IPS-20b (cell line): Measurements from ENCODE around the gene ADK.
"Not testable (repeated sequence)": the region's sequence is repeated elsewhere in the genome, so short reads cannot be mapped to it uniquely, and the experiment has no call there.

Experiments
- H3K27ac ChIP-seq: one replicate; pipeline ENCODE4 v1.5.1; 2013; ENCODE audit warnings: low read length
- H3K27me3 ChIP-seq: 2 replicates; pipeline ENCODE4 v1.6.1; 2013; ENCODE audit warnings: mild to moderate bottlenecking, low read length, inconsistent platforms; ENCODE audit not compliant: insufficient read depth
- H3K36me3 ChIP-seq: 2 replicates; pipeline ENCODE4 v1.6.1; 2013; ENCODE audit warnings: low read depth, mild to moderate bottlenecking, inconsistent platforms, low read length, moderate library complexity; ENCODE audit not compliant: insufficient read depth
- H3K4me1 ChIP-seq: 2 replicates; pipeline ENCODE4 v1.6.1; 2013; ENCODE audit warnings: mild to moderate bottlenecking, control low read depth, inconsistent platforms, low read length, moderate library complexity; ENCODE audit not compliant: insufficient read depth
- H3K4me3 ChIP-seq: 2 replicates; pipeline ENCODE4 v1.5.1; 2013; ENCODE audit warnings: mild to moderate bottlenecking, low read length, inconsistent platforms
- H3K9ac ChIP-seq: 2 replicates; pipeline ENCODE4 v1.6.1; 2013; ENCODE audit warnings: low read depth, mild to moderate bottlenecking, inconsistent platforms, low read length, moderate library complexity
- H3K9me3 ChIP-seq: 2 replicates; pipeline ENCODE4 v1.6.1; 2013; ENCODE audit warnings: mild to moderate bottlenecking, low read depth, low read length, inconsistent platforms; ENCODE audit not compliant: insufficient read depth

The ADK gene

DNA sequence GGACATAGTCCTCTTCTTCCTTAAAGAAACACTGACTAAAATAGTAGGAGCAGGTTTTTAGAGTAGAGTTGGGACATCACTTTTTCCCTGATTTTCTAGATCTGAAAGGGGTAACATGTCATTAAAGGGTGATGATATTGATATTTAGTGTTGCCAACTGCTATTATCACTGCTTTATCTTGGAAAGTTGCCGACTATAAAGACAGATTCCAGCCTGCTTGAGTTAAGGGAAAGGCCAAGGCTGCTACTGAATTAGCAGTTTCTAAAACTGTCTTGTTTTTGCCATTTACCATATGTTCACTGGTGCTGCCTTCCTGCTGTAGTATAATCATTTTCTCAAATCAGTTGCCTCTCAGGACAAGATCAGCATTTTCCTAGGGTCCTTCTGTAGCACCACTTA, 30.1 kb upstream of the ADK start:
- no peaks in the 10 kb centered on the region for H3K9me3 ChIP-seq
- H3K4me3 ChIP-seq: no peak overlapping the region
- no peaks in the 10 kb centered on the region for H3K27me3 ChIP-seq
- H3K27ac ChIP-seq: no peak overlapping the region
- H3K9ac ChIP-seq: no peak overlapping the region
- H3K36me3 ChIP-seq: peaks cover 98% of the 10 kb centered on the region
- H3K4me1 ChIP-seq: no peaks in the 10 kb centered on the region

DNA sequence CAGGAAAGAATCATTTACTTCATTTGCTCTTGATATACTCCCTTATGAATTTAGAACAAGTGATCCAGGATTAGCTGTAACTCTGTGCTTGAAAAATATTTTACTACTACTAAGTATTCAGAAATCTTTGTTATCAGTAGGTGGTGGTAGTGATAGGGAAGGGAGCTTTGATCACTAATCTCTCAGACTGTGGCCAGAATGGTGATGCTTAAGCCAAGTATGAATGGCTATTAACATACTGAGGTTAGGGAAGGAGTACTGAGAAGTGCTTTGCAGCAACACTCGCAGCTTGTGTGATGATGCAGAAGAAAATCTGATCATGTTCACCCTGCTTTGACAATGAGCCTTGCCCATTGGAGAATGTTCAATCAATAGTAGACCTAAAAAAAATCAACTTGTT, 29.7 kb upstream of the ADK start:
- no peaks in the 10 kb centered on the region for H3K9me3 ChIP-seq
- no peak overlapping the region for H3K9ac ChIP-seq
- no peaks in the 10 kb centered on the region for H3K4me1 ChIP-seq
- H3K27me3 ChIP-seq: no peaks in the 10 kb centered on the region
- H3K27ac ChIP-seq: no peak overlapping the region
- H3K36me3 ChIP-seq: peaks cover 98% of the 10 kb centered on the region
- H3K4me3 ChIP-seq: no peak overlapping the region

DNA sequence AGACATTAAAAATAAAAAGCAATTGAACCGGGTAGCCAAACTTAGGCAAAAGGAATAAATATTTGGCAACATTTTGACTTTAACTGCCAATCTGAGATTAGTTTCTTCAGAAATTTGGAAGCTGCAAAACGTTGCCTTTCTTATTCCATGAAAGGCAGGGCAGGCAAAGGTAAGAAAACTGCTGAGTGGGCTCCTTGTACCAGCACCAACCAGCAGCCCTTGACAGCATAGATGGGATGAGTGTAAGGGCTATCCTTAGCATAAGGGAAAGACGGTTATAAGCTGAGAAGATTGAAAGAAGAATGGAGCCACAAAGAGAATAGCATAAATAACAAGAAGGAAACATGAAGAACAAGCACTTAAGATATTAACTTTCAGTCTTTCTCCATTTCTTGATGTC, 29.0 kb upstream of the ADK start:
- no peaks in the 10 kb centered on the region for H3K4me1 ChIP-seq
- no peak overlapping the region for H3K9ac ChIP-seq
- H3K27ac ChIP-seq: no peak overlapping the region
- peaks cover 95% of the 10 kb centered on the region for H3K36me3 ChIP-seq
- H3K27me3 ChIP-seq: no peaks in the 10 kb centered on the region
- no peak overlapping the region for H3K4me3 ChIP-seq
- H3K9me3 ChIP-seq: no peaks in the 10 kb centered on the region

DNA sequence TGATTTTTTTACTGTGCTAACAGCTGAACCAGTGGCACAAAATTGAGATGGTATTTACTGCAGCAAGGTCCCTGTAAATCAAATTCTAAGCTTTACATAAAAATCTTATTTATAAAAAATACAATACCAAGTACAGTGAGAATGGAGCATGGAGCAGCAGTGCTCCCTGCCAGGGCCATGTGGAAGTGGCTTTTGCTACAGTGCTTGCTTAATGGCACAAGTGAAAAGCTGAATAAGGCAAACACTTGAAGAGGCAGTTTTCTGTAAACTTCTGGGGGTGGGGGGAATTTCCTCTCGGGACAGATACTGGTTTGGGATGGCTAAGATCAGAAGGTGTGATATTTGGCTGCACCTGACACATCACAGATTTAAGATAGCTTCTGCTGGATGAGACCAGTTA, 27.9 kb upstream of the ADK start:
- H3K27me3 ChIP-seq: no peaks in the 10 kb centered on the region
- peaks cover 91% of the 10 kb centered on the region for H3K36me3 ChIP-seq
- H3K4me1 ChIP-seq: no peaks in the 10 kb centered on the region
- H3K9ac ChIP-seq: no peak overlapping the region
- no peak overlapping the region for H3K27ac ChIP-seq
- no peaks in the 10 kb centered on the region for H3K9me3 ChIP-seq
- H3K4me3 ChIP-seq: no peak overlapping the region

DNA sequence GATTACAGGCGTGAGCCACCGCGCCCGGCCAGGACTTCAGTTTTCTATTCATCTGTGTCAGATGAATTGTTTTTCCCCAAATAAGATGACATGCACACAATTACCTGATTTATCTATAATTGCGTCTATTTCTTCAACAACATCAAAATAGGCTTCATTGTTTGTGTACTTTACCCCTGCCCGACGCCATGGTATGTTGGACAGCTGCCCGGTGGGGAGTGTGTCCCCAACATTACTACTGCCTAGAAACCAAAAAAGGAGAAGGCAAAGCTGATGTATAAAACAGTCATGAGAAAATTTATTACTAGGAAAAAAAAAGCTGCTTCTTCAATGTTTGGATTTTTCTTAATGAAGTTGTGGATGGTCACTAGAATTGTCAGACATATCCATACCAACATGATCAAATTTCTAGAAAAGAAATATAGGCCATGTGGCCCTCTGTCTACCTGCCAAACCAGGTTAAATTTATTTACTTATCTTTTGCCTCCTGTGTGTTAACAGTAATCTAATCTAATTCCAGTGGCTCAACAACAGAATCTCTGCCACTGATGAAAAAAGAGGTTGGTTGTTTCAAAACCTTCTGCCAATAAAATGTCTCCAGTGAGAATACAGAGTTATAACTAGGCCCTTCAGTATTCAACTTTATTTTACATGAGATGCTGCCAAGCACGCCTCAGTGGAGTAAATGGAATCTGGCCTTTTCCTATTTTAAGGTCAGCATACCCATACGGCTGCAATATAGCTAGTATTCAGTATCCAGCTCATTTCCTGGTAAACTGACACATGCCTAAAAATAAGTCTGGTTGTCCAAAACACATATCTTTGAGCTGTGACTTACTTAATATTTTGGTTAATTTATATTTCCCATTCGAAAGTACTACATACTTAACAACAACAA, 16.8 kb upstream of the ADK start:
- Histone ChIP-seq H3K4me1 (no peaks in the 10 kb centered on the region), H3K9ac (no peak overlapping the region), H3K4me3 (no peak overlapping the region), H3K9me3 (no peaks in the 10 kb centered on the region), H3K36me3 (peaks cover 85% of the 10 kb centered on the region), H3K27ac (no peak overlapping the region), H3K27me3 (no peaks in the 10 kb centered on the region)

DNA sequence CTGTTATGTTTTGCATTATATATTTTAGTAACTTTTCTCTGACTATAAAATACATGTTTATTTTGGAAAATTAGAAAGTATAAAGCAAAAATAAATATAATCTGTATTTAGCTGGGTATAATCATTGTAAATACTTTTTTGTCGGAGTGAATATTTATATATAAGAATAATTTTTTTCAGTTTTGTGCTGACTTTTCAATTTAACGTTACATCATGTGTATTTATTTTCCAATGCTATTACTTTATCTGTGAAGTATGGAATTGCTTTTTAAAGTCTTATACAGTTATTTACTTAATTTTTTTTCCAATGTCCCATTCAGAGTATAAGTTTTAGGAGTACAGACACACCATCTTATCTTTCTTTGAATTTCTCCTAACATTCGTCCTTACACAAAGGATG, 15.6 kb upstream of the ADK start:
- Histone ChIP-seq H3K4me1 (no peaks in the 10 kb centered on the region), H3K9me3 (no peaks in the 10 kb centered on the region), H3K27me3 (no peaks in the 10 kb centered on the region), H3K4me3 (no peak overlapping the region), H3K9ac (no peak overlapping the region), H3K36me3 (peaks cover 73% of the 10 kb centered on the region), H3K27ac (no peak overlapping the region)

DNA sequence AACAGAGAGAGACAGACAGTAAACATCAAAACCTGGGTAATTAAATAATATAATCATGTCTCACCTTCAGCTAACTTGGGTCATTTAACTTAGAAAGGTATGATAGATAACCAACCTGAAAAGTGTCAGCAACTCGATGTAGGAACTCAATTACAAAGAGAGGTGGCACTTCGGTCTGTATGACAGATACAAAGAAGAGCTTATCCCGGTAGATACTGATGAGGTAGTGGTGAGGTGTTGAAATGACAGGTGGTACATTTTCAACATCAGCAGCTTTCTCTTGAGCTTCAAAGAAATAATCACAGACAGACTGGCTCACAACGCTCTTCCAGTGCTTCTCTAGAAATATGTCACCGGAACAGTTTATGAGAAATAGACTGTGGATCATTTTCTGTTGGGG, 13.0 kb upstream of the ADK start:
- Histone ChIP-seq H3K27ac (no peak overlapping the region), H3K27me3 (no peaks in the 10 kb centered on the region), H3K9me3 (no peaks in the 10 kb centered on the region), H3K36me3 (peaks cover 55% of the 10 kb centered on the region), H3K4me3 (no peak overlapping the region), H3K4me1 (no peaks in the 10 kb centered on the region), H3K9ac (no peak overlapping the region)

DNA sequence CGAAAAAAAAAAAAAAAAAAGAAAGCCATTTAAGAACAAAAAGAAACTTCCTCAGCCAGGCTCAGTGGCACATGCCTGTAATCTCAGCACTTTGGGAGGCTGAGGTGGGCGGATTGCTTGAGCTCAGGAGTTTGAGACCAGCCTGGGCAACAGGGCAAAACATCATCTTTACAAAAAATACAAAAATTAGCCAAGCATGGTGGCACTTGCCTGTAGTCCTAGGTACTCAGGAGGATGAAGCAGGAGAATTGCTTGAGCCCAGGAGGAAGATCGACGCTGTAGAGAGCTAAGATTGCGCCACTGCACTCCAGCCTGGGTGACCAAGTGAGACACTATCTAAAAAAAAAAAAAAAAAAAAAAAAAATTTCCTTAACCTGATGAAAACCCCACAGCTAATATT, 12.4 kb upstream of the ADK start:
- not testable (repeated sequence) for H3K27ac ChIP-seq, H3K4me3 ChIP-seq, H3K9me3 ChIP-seq, H3K9ac ChIP-seq, H3K27me3 ChIP-seq, H3K4me1 ChIP-seq
- peaks cover 49% of the 10 kb centered on the region for H3K36me3 ChIP-seq

DNA sequence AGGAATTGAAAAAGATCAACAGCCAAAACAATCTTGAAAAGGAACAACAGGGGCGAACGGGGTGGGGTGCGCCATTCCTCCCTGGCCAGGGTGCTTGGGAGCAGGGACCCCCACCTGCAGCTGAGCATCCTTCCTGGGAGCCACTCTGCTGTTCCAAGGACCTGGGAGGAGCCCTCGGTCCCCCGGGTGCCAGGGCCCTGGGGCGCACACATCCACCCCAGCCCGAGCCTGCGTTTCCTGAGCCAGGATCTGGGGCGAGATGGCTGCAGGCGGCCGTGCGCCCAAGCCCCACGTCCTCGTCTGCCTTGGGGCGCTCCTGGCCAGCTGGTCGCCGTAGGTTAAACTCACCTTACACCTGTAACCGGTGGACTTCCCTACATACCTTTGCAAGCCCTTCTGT, 11.0 kb upstream of the ADK start:
- no peak overlapping the region for H3K9ac ChIP-seq
- no peaks in the 10 kb centered on the region for H3K27me3 ChIP-seq
- no peaks in the 10 kb centered on the region for H3K9me3 ChIP-seq
- peaks cover 37% of the 10 kb centered on the region for H3K36me3 ChIP-seq
- no peak overlapping the region for H3K27ac ChIP-seq
- no peaks in the 10 kb centered on the region for H3K4me1 ChIP-seq
- H3K4me3 ChIP-seq: no peak overlapping the region

DNA sequence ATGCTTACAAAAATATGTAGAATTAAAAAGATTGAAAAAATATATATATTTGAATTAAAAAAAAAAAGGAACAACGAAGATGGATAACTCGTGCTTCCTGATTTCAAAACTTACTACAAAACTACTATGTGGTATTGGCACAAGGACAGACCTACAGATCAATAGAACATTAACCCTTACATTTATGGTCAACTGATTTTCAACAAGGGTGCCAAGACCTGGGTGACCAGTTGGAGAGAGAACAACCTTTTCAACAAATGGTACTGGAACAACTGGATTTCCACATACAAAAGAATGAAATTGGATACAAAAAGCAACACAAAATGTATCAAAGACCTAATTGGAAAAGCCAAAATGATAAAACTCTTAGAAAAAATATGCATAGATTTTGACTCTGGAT, 10.5 kb upstream of the ADK start:
- Histone ChIP-seq H3K9me3 (no peaks in the 10 kb centered on the region), H3K4me1 (no peaks in the 10 kb centered on the region), H3K4me3 (no peak overlapping the region), H3K27ac (no peak overlapping the region), H3K9ac (no peak overlapping the region), H3K36me3 (peaks cover 36% of the 10 kb centered on the region), H3K27me3 (no peaks in the 10 kb centered on the region)

DNA sequence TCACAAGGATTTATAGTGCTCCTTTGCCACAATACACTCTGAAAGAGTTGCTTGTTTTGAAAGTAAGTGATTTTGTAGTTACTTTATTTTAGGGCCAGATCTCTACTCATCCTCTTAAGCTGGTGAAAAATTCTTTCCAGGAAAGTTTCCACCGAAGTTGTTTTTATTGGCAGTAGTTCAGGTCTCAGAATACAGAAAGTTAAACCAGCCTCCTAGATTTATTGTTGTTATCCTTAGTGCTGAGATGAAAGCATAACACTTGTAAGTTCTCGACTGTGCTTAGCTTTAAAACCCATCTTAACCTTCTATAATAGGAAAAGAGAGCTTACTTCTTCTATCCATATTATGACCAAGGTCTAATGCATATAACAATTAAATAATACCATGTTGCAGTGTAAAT, 5.9 kb upstream of the ADK start:
- no peaks in the 10 kb centered on the region for H3K9me3 ChIP-seq
- no peak overlapping the region for H3K27ac ChIP-seq
- H3K36me3 ChIP-seq: peaks cover 18% of the 10 kb centered on the region
- no peak overlapping the region for H3K9ac ChIP-seq
- H3K4me3 ChIP-seq: no peak overlapping the region
- no peaks in the 10 kb centered on the region for H3K4me1 ChIP-seq
- H3K27me3 ChIP-seq: no peaks in the 10 kb centered on the region

DNA sequence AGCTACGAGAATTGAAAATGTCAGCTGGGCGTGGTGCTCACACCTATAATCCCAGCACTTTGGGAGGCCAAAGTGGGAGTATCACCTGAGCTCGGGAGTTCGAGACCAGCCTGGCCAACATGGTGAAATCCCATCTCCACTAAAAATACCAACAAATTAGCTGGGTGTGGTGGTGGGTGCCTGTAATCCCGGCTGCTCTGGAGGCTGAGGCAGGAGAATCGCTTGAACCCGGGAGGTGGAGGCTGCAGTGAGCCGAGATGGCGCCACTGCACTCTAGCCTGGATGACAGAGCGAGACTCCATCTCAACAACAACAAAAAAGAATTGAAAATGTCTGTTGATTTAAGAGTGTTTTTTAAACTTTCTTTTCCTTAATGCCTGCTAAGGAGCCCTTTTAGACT, 4.0 kb upstream of the ADK start:
- not testable (repeated sequence) for H3K9ac ChIP-seq, H3K27me3 ChIP-seq, H3K27ac ChIP-seq, H3K9me3 ChIP-seq, H3K4me3 ChIP-seq, H3K4me1 ChIP-seq
- peaks cover 18% of the 10 kb centered on the region for H3K36me3 ChIP-seq
